SK-MEL-5 (cell line): ENCODE data around the gene PARVG. TPM values are rescaled to one million over a fixed set of nuclear protein-coding genes. Genes with fewer than 3 reads are reported as not detected.

Experiments used
- DNase-seq: peaks from one replicate; pipeline ENCODE4 v3.0.0-alpha.2; 2016; ENCODE audit warnings: low read depth, low spot score
- in situ Hi-C: cut with HindIII; loops from 2 replicates; pipeline ENCODE4 v1.10.0; 2016; ENCODE audit warnings: low sequenced_read_pairs, high pct_unique_total_duplicates, low pct_unique_long_range_greater_than_20kb
- polyA plus RNA-seq, 2 experiments: library from polyadenylated mRNA; depleted of rRNA; stranded (reverse); fragments of >200 nt; gene quantifications; 2 replicates each; pipeline ENCODE4 v1.2.3, GENCODE V29; 2015
- total RNA-seq: library from RNA; depleted of rRNA; stranded (reverse); fragments of >200 nt; shearing (Covaris generic); gene quantifications from 2 replicates; pipeline ENCODE4 v1.2.3, GENCODE V29; 2014; rRNA removed

The PARVG gene
- 0.16 TPM in 1 of 2 replicates, not detected in the other for total RNA-seq
- not detected in 2 replicates for polyA plus RNA-seq (2015; cell fraction: cytosol; rRNA removed)
- polyA plus RNA-seq (2015; cell fraction: nucleus; rRNA removed): not detected in 2 replicates

DNA sequence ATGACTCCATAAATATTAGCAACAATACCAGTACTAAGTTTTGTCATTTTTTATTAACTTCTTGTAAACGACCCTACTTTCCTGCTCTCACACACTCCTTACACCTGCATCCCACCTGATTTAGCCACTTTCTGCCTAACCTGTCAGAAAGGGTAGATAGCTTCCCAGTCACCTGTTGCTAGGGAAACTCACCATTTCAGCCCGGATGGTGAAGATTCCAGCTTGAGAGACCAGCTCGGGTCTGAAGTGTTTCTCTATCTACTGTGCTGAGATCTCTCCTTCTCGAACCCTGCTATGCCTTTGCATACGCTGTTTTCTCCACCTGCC, at the start of gene PARVG:
Gene PARVG, plus strand, starts transcription at position 220 of the 327 bp plus-strand sequence. CDS start 2,405 bp downstream, outside the sequence.
- in situ Hi-C loops: no loop called here
- peak; percentile 73 for DNase-seq

DNA sequence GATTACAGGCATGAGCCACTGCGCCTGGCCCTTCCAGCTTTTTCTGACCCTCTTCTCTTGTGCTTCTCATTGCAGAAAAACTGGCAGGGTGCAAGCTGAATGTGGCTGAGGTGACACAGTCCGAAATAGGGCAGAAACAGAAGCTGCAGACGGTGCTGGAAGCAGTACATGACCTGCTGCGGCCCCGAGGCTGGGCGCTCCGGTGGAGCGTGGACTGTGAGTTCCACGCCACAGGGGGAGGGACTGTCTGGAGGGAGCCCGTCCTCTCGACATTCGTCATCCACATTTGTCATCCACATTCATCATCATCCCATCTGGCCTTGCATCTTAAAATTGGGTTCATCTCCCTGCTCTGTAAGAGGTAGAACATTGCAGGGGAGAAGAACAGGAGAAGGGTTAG, 49.3 kb upstream of the PARVG start:
- DNase-seq: no peak
- in situ Hi-C loops: no loop called here

DNA sequence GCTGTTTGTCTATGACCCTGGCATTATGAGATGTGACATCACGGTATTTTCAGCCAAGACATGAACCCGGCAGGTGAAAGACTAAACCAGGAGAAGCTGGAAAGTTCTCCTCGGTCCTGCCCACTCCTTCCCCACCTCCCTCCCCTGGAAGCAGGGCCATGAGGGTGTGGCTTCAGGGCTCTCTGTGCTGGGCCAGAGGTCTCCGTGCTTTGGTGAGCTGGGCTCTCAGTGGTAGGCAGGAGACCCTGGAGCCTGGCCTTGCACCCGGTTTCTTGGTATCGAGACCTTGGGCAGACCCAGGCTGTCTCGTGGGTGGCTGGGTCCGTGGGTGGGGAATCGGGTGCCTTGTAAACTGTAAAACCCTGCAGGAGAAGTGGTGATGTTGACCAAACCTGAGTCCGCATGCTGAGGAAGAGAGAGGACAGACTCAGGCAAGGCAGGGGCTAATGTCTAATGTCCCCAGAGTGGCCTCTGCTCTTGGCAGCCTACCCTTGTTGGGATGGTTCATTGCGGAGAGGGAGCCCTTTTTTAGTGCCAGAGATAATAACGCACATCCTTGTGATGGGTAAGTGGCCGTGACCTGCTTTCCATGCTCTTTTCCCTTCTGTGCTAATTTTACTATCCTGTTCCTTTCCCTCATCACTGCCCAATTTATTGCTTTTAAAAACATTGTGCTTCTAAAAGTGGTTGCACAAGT, 48.6 kb upstream of the PARVG start:
- DNase-seq: no peak
- in situ Hi-C loops: no loop called here

DNA sequence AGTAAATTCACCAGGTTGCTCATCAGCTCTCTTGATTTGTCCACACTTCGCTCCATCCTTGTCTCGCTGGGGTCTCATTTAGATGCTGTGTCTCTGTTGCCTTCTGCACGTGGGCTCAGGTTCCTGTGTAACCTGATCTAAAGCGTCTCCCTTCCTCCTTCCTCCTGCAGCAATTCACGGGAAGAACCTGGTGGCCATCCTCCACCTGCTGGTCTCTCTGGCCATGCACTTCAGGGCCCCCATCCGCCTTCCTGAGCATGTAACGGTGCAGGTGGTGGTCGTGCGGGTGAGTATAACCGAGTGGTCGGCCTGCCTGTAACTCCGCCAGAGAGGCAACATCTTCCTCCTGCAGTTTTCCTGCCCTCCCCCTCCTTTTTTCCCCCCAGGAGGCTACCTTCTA, 48.0 kb upstream of the PARVG start:
- no peak for DNase-seq
- in situ Hi-C loops: no loop called here

DNA sequence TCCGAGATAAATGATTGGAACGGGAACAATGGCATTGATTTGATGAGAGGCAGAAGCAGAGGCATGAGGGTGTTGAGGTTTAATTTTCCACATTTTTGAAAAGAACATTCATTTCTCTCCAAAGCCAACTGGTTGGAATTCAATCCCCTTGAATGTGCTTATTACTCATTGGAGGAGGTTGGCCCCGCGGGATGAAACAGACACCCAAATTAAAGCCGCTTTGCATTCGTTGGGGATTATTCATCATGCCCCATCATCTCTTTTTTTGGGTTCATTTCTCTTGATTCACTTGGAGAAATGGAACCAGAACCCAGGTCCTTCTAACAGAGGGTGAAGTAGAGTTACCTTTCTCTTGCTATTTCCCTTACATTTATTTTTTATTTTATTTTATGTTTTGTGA, 47.6 kb upstream of the PARVG start:
- no peak for DNase-seq
- in situ Hi-C loops: no loop called here

GRCh38 chr22:44133901-44134571, 46.7 kb upstream of the PARVG start:
- DNase-seq: no peak

GRCh38 chr22:44136112-44136511, 44.6 kb upstream of the PARVG start:
- in situ Hi-C loops: no loop called here
- no peak for DNase-seq

More at GRCh38 chr22:44133901-44134571, 46.7 kb upstream of the PARVG start:
- in situ Hi-C loops: no loop called here

DNA sequence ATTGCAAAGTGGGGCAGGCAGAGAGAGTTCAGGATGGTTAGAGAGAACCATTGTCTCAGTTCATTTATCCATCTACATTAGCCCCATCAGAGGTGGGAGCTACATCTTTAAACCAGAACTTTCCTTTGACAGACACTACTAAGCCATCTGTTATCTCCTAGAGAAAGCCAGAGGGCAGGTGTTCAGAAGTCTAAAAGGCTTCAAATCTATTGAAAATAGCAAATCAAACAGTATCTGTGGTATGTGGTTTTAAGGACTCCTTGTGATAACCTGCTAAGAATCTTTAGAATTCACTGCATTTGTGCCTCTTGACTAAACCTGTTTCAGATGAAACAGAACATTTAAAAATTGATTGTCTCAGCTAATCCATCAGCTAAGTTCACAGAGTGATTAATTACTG, 43.9 kb upstream of the PARVG start:
- in situ Hi-C loops: no loop called here
- no peak for DNase-seq

- in situ Hi-C loops: no loop called here
- DNase-seq: no peak
These were observed 43.3 kb upstream of the PARVG start for GRCh38 chr22:44137415-44137814.

DNA sequence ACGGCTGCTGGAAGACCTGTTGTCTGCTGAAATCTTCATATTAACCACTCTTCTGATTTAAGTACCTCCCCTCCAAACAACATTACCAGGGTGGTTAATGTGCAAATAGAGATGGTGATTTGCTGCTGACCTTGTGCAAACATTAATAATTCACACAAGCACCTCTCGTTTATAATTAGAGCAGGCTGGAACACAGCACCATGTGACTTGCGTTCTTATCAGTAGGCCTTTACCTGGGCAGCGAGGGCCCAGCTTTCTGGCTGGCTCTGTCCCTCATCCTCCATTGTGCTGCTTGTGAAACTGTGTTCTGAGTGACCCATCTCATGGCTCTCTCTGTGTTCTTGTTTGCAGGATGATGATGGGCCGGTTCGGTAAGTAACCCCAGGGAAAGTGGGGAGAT, 41.0 kb upstream of the PARVG start:
- in situ Hi-C loops: no loop called here
- DNase-seq: no peak

- in situ Hi-C loops: no loop called here
These were observed 38.2 kb upstream of the PARVG start for GRCh38 chr22:44142421-44143104.

GRCh38 chr22:44143105-44143474, 37.6 kb upstream of the PARVG start:
- in situ Hi-C loops: no loop called here
- no peak for DNase-seq

More at GRCh38 chr22:44142421-44143104, 38.2 kb upstream of the PARVG start:
- DNase-seq: no peak

- in situ Hi-C loops: no loop called here
- no peak for DNase-seq
These were observed 37.1 kb upstream of the PARVG start for GRCh38 chr22:44143579-44143978.

- in situ Hi-C loops: no loop called here
- DNase-seq: no peak
These were observed 36.6 kb upstream of the PARVG start for GRCh38 chr22:44144046-44144569.

GRCh38 chr22:44145544-44145943, 35.2 kb upstream of the PARVG start:
- in situ Hi-C loops: no loop called here
- no peak for DNase-seq

DNA sequence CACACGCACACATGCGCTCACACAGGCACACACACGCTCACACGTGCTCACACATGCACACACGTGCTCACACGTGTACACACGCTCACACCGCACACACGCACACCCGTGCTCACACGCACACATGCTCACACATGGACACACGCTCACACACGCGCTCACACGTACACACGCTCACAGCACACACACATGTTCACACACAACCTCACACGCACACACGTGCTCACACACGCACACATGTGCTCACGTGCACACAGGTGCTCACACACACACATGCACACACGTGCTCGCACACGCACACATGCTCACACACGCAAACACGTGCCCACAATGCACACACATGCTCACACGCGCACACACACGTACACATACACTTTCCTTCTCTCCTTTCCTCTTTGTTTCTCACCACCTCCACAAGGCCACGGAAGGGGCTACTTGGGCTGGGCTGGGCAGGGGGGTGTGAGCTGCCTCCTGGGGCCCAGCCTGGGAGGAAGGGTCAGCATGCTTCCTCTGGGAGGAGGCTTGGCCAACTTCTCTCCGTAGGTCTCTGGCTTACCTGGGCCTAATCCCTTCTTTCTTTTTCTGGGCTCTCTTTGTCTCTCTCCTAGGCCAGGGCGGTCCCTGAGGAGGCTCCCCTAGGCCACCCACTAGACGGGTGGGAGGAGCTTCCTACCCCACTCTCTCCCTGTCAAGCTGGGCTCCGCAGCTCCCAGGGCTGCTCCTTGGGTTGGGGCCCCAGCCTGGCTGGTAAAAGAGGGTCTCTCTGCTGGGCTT, 34.5 kb upstream of the PARVG start:
- DNase-seq: no peak
- in situ Hi-C loops: no loop called here

- DNase-seq: no peak
- in situ Hi-C loops: no loop called here
These were observed 33.6 kb upstream of the PARVG start for GRCh38 chr22:44147008-44147645.
